Stomach smooth muscle (tissue), 2 donors: Measurements from ENCODE around the gene MAPK8.
A peak's percentile ranks its signal among the peaks of the same experiment; 100 is the strongest.

ENCODE experiments used
- H3K27ac ChIP-seq: one replicate; pipeline ENCODE4 v1.7.0; 2013; ENCODE audit warnings: mild to moderate bottlenecking, low read length, inconsistent platforms
- H3K27me3 ChIP-seq, 2 donors: one replicate each; pipeline ENCODE4 v1.7.0; 2013; ENCODE audit warnings: low read length in 2 of 2; ENCODE audit not compliant: insufficient read depth in 2 of 2, control insufficient read depth in 1 of 2
- H3K36me3 ChIP-seq, 2 donors: one replicate each; pipeline ENCODE4 v1.7.0; 2013; ENCODE audit warnings: low read length in 2 of 2; ENCODE audit not compliant: control insufficient read depth in 2 of 2, insufficient read depth in 2 of 2
- H3K4me1 ChIP-seq: one replicate; pipeline ENCODE4 v1.7.0; 2013; ENCODE audit warnings: low read length; ENCODE audit not compliant: control insufficient read depth, insufficient read depth
- H3K4me3 ChIP-seq, 2 donors: one replicate each; pipeline ENCODE4 v1.7.0; 2013; ENCODE audit warnings: low read length in 2 of 2
- H3K9ac ChIP-seq, 2 donors: one replicate each; pipeline ENCODE4 v1.7.0; 2013; ENCODE audit warnings: low read length in 2 of 2, mild to moderate bottlenecking in 1 of 2
- H3K9me3 ChIP-seq, 2 donors: one replicate each; pipeline ENCODE4 v1.7.0; 2013; ENCODE audit warnings: low read length in 2 of 2; ENCODE audit not compliant: control insufficient read depth in 2 of 2
- donor health status: healthy.
- donor health status: Pancreatic carcinoma.

Gene MAPK8

GRCh38 chr10:48462482-48463020 is 156.1 kb downstream of the MAPK8 start:
- Histone ChIP-seq H3K36me3 (no peaks in the 10 kb centered on the region), H3K9me3 (no peaks in the 10 kb centered on the region), H3K4me1 (peaks cover 15% of the 10 kb centered on the region), H3K4me3 (no peak overlapping the region), H3K9ac (no peak overlapping the region), H3K27ac (no peak overlapping the region), H3K27me3 (peaks cover 6 to 8% of the 10 kb centered on the region in 2 donors)

GRCh38 chr10:48463318-48464003 is 157.0 kb downstream of the MAPK8 start:
- peaks cover 6 to 11% of the 10 kb centered on the region in 2 donors for H3K27me3 ChIP-seq
- H3K4me3 ChIP-seq, result no peak overlapping the region
- H3K4me1 ChIP-seq, result peaks cover 15% of the 10 kb centered on the region
- no peak overlapping the region for H3K9ac ChIP-seq
- H3K27ac ChIP-seq, result no peak overlapping the region
- no peaks in the 10 kb centered on the region for H3K9me3 ChIP-seq
- no peaks in the 10 kb centered on the region for H3K36me3 ChIP-seq

GRCh38 chr10:48464121-48464870 is 157.8 kb downstream of the MAPK8 start:
- peaks cover 15% of the 10 kb centered on the region for H3K4me1 ChIP-seq
- no peaks in the 10 kb centered on the region for H3K9me3 ChIP-seq
- no peak overlapping the region for H3K27ac ChIP-seq
- H3K36me3 ChIP-seq, result no peaks in the 10 kb centered on the region
- H3K9ac ChIP-seq, result no peak overlapping the region
- peaks cover 11 to 15% of the 10 kb centered on the region in 2 donors for H3K27me3 ChIP-seq
- H3K4me3 ChIP-seq, result no peak overlapping the region

- Histone ChIP-seq H3K4me1 (peaks cover 15% of the 10 kb centered on the region), H3K9ac (peak overlapping the region in 1 of 2 donors; percentile 27), H3K36me3 (no peaks in the 10 kb centered on the region), H3K9me3 (no peaks in the 10 kb centered on the region), H3K4me3 (no peak overlapping the region), H3K27ac (no peak overlapping the region), H3K27me3 (peaks cover 11 to 16% of the 10 kb centered on the region in 2 donors)
Measured at GRCh38 chr10:48464871-48465736, 158.6 kb downstream of the MAPK8 start.

- Histone ChIP-seq H3K36me3 (no peaks in the 10 kb centered on the region), H3K9ac (no peak overlapping the region), H3K27ac (no peak overlapping the region), H3K4me3 (peak overlapping the region in 1 of 2 donors; percentile 15), H3K27me3 (peaks cover 11 to 16% of the 10 kb centered on the region in 2 donors), H3K9me3 (no peaks in the 10 kb centered on the region), H3K4me1 (peaks cover 15% of the 10 kb centered on the region)
Measured at GRCh38 chr10:48465860-48466521, 159.5 kb downstream of the MAPK8 start.

- Histone ChIP-seq H3K9ac (no peak overlapping the region), H3K27ac (no peak overlapping the region), H3K36me3 (no peaks in the 10 kb centered on the region), H3K9me3 (no peaks in the 10 kb centered on the region), H3K4me3 (no peak overlapping the region), H3K27me3 (peaks cover 11 to 18% of the 10 kb centered on the region in 2 donors), H3K4me1 (peaks cover 15% of the 10 kb centered on the region)
Measured at GRCh38 chr10:48466611-48467240, 160.2 kb downstream of the MAPK8 start.

GRCh38 chr10:48467669-48468068 is 161.2 kb downstream of the MAPK8 start:
- H3K9me3 ChIP-seq, result no peaks in the 10 kb centered on the region
- no peak overlapping the region for H3K4me3 ChIP-seq
- peaks cover 11 to 18% of the 10 kb centered on the region in 2 donors for H3K27me3 ChIP-seq
- H3K36me3 ChIP-seq, result no peaks in the 10 kb centered on the region
- H3K4me1 ChIP-seq, result peaks cover 15% of the 10 kb centered on the region
- H3K9ac ChIP-seq, result no peak overlapping the region
- no peak overlapping the region for H3K27ac ChIP-seq

GRCh38 chr10:48468130-48468790 is 161.8 kb downstream of the MAPK8 start:
- no peak overlapping the region for H3K4me3 ChIP-seq
- no peaks in the 10 kb centered on the region for H3K36me3 ChIP-seq
- peaks cover 2 to 3% of the 10 kb centered on the region in 2 donors for H3K9me3 ChIP-seq
- no peak overlapping the region for H3K27ac ChIP-seq
- no peak overlapping the region for H3K9ac ChIP-seq
- H3K4me1 ChIP-seq, result peaks cover 15% of the 10 kb centered on the region
- H3K27me3 ChIP-seq, result peaks cover 11 to 18% of the 10 kb centered on the region in 2 donors

- Histone ChIP-seq H3K9ac (no peak overlapping the region), H3K9me3 (peaks cover 3% of the 10 kb centered on the region in 2 donors), H3K27ac (no peak overlapping the region), H3K4me3 (no peak overlapping the region), H3K27me3 (peaks cover 11 to 18% of the 10 kb centered on the region in 2 donors), H3K4me1 (peaks cover 15% of the 10 kb centered on the region), H3K36me3 (no peaks in the 10 kb centered on the region)
Measured at GRCh38 chr10:48468866-48469511, 162.5 kb downstream of the MAPK8 start.
